Prostate gland (tissue), 2 donors: ENCODE measurements around the gene CCDC93.
"Not testable (repeated sequence)": the region's sequence is repeated elsewhere in the genome, so short reads cannot be mapped to it uniquely, and the experiment has no call there.

Source experiments
- POLR2A ChIP-seq: fragments of 450-650 bp; IDR thresholded peaks from one replicate; pipeline ENCODE4 v1.6.1; 2016; ENCODE audit warnings: antibody characterized with exemption, mild to moderate bottlenecking
- POLR2AphosphoS5 ChIP-seq: sonication (generic); formaldehyde crosslinking; IDR thresholded peaks from one replicate; pipeline ENCODE4 v1.6.1; 2017; ENCODE audit warnings: antibody characterized with exemption
- TF ChIP-seq, protein P1 (sequence below), 4 experiments: fragments of 200-600 bp in 2 of 4; fragments of 450-650 bp in 2 of 4; sonication (generic) in 2 of 4; IDR thresholded peaks; 1 replicate in 3 of 4; 2 replicates in 1 of 4; pipeline ENCODE4 v1.5.1; 2016 to 2019; ENCODE audit warnings: antibody characterized with exemption in 4 of 4, mild to moderate bottlenecking in 2 of 4, moderate library complexity in 2 of 4

GRCh38 chr2:118015761-118016160, 1.9 kb upstream of the CCDC93 start:
- TF ChIP-seq POLR2A, POLR2AphosphoS5: not testable (repeated sequence)
- TF ChIP-seq, protein P1, sequence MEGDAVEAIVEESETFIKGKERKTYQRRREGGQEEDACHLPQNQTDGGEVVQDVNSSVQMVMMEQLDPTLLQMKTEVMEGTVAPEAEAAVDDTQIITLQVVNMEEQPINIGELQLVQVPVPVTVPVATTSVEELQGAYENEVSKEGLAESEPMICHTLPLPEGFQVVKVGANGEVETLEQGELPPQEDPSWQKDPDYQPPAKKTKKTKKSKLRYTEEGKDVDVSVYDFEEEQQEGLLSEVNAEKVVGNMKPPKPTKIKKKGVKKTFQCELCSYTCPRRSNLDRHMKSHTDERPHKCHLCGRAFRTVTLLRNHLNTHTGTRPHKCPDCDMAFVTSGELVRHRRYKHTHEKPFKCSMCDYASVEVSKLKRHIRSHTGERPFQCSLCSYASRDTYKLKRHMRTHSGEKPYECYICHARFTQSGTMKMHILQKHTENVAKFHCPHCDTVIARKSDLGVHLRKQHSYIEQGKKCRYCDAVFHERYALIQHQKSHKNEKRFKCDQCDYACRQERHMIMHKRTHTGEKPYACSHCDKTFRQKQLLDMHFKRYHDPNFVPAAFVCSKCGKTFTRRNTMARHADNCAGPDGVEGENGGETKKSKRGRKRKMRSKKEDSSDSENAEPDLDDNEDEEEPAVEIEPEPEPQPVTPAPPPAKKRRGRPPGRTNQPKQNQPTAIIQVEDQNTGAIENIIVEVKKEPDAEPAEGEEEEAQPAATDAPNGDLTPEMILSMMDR (IDR thresholded peaks at IDR 0.05): not testable (repeated sequence)
